NCI-H2196 treated with DMSO at 0.1 percent for 48 hours (cell line): ENCODE results near the gene IL6R.
A peak's percentile ranks its signal among the peaks of the same experiment; 100 is the strongest.
"Not testable (repeated sequence)": the region's sequence is repeated elsewhere in the genome, so short reads cannot be mapped to it uniquely, and the experiment has no call there.

Source experiments
- DNase-seq: peaks from one replicate; lab custom pipeline; 2025; ENCODE audit not compliant: unreplicated experiment; lab: John Stamatoyannopoulos, UW

Gene IL6R

GRCh38 chr1:154406572-154406879, 1.4 kb downstream of the IL6R start:
- no peak for DNase-seq

GRCh38 chr1:154406886-154407197, 1.7 kb downstream of the IL6R start:
- no peak for DNase-seq

- no peak for DNase-seq
Observed at GRCh38 chr1:154407198-154408091, 2.3 kb downstream of the IL6R start.

GRCh38 chr1:154408174-154408777, 3.1 kb downstream of the IL6R start:
- DNase-seq: no peak

GRCh38 chr1:154410185-154410827, 5.2 kb downstream of the IL6R start:
- DNase-seq: no peak

GRCh38 chr1:154411525-154411924, 6.4 kb downstream of the IL6R start:
- no peak for DNase-seq

- no peak for DNase-seq
Observed at GRCh38 chr1:154413177-154413783, 8.1 kb downstream of the IL6R start.

GRCh38 chr1:154414606-154415005, 9.5 kb downstream of the IL6R start:
- DNase-seq: no peak

- no peak for DNase-seq
Observed at GRCh38 chr1:154416471-154417337, 11.6 kb downstream of the IL6R start.

GRCh38 chr1:154417338-154417608, 12.1 kb downstream of the IL6R start:
- DNase-seq: no peak

GRCh38 chr1:154418062-154418921, 13.1 kb downstream of the IL6R start:
- DNase-seq: peak; percentile 95

- DNase-seq: no peak
Observed at GRCh38 chr1:154418923-154419619, 13.9 kb downstream of the IL6R start.

- DNase-seq: peak; percentile 23
Observed at GRCh38 chr1:154419620-154420571, 14.8 kb downstream of the IL6R start.

GRCh38 chr1:154420961-154421924, 16.1 kb downstream of the IL6R start:
- DNase-seq: no peak

GRCh38 chr1:154422049-154422448, 16.9 kb downstream of the IL6R start:
- not testable (repeated sequence) for DNase-seq

- no peak for DNase-seq
Observed at GRCh38 chr1:154422521-154422920, 17.4 kb downstream of the IL6R start.

GRCh38 chr1:154423304-154423987, 18.3 kb downstream of the IL6R start:
- no peak for DNase-seq
